22Rv1 (cell line): ENCODE measurements around the gene VSIG2.

Source experiments
- H3K27ac ChIP-seq: fragments of 450-650 bp; 2 replicates; pipeline ENCODE4 v1.5.1; 2017
- CTCF ChIP-seq: fragments of 450-650 bp; IDR thresholded peaks from 2 replicates; pipeline ENCODE4 v1.5.1; 2017; ENCODE audit warnings: mild to moderate bottlenecking
- ZFX ChIP-seq: fragments of 450-650 bp; IDR thresholded peaks from 2 replicates; pipeline ENCODE4 v1.6.1; 2017; ENCODE audit warnings: antibody characterized with exemption, borderline replicate concordance

Gene VSIG2

GRCh38 chr11:124757320-124757719 lies 5.3 kb upstream of the VSIG2 start:
- no peak for TF ChIP-seq ZFX
- H3K27ac ChIP-seq = no peak overlapping the region

- TF ChIP-seq ZFX = no peak
- no peak for TF ChIP-seq CTCF
- H3K27ac ChIP-seq = no peak overlapping the region
Measured at GRCh38 chr11:124756753-124757227, 4.7 kb upstream of the VSIG2 start.

GRCh38 chr11:124756033-124756752 lies 4.1 kb upstream of the VSIG2 start:
- TF ChIP-seq CTCF (no peak), ZFX (no peak)
- no peak overlapping the region for H3K27ac ChIP-seq

GRCh38 chr11:124754710-124755109 lies 2.7 kb upstream of the VSIG2 start:
- H3K27ac ChIP-seq = no peak overlapping the region
- TF ChIP-seq CTCF (no peak), ZFX (no peak)

GRCh38 chr11:124754309-124754708 lies 2.3 kb upstream of the VSIG2 start:
- TF ChIP-seq ZFX (no peak), CTCF (no peak)
- H3K27ac ChIP-seq = no peak overlapping the region

GRCh38 chr11:124753624-124754023 lies 1.6 kb upstream of the VSIG2 start:
- TF ChIP-seq ZFX (no peak), CTCF (no peak)
- H3K27ac ChIP-seq = no peak overlapping the region

- TF ChIP-seq ZFX (no peak), CTCF (no peak)
- no peak overlapping the region for H3K27ac ChIP-seq
Measured at GRCh38 chr11:124753205-124753604, 1.1 kb upstream of the VSIG2 start.
